PC-3 (cell line): ENCODE measurements around the gene FHAD1. TPM values are rescaled to one million over a fixed set of nuclear protein-coding genes. Genes with fewer than 3 reads are reported as not detected.
"Not testable (repeated sequence)": the region's sequence is repeated elsewhere in the genome, so short reads cannot be mapped to it uniquely, and the experiment has no call there.

Experiments used
- ATAC-seq: fragments of 200-7000 bp; cut with Tn5 transposase; 2 replicates; pipeline ENCODE4 v1.9.1; 2020; ENCODE audit warnings: mild to moderate bottlenecking, moderate library complexity
- BruUV-seq: library from RNA; stranded (reverse); fragments of 400-500 nt; replicated peaks from 2 replicates; lab custom pipeline; 2021; lab: Mats Ljungman, UMichigan
- CTCF ChIA-PET: fragments of 300-600 bp; sonication (Branson Sonifier 250); formaldehyde crosslinking; loops from one replicate; lab custom pipeline; 2022; ENCODE audit warnings: antibody characterized with exemption; lab: Charles Lee
- POLR2A ChIA-PET: fragments of 300-600 bp; sonication (Branson Sonifier 250); formaldehyde crosslinking; loops from one replicate; lab custom pipeline; 2022; ENCODE audit warnings: antibody characterized with exemption; ENCODE audit not compliant: unreplicated experiment; lab: Charles Lee
- DNase-seq: peaks from one replicate; pipeline ENCODE4 v3.0.0-alpha.2; 2015
- H2AFZ ChIP-seq: fragments of 300-600 bp; sonication (generic); 2 replicates; pipeline ENCODE4 v1.6.0; 2016; ENCODE audit warnings: antibody characterized with exemption, low read length
- H3F3A ChIP-seq: fragments of 300-600 bp; sonication (generic); one replicate; pipeline ENCODE4 v1.6.0; 2017; ENCODE audit warnings: antibody characterized with exemption, low read length, control low read depth, mild to moderate bottlenecking; ENCODE audit not compliant: unreplicated experiment
- H3K27ac ChIP-seq: fragments of 300-600 bp; sonication (generic); 2 replicates; pipeline ENCODE4 v1.5.1; 2016; ENCODE audit warnings: mild to moderate bottlenecking, low read length
- H3K27me3 ChIP-seq: fragments of 300-600 bp; sonication (generic); 2 replicates; pipeline ENCODE4 v1.6.1; 2016; ENCODE audit warnings: low read length, mixed read lengths
- H3K36me3 ChIP-seq: fragments of 300-600 bp; sonication (generic); 2 replicates; pipeline ENCODE4 v1.6.1; 2016; ENCODE audit warnings: low read depth, mixed run types, low read length, mixed read lengths
- H3K4me1 ChIP-seq: fragments of 300-600 bp; sonication (generic); 2 replicates; pipeline ENCODE4 v1.5.1; 2016; ENCODE audit warnings: low read length; ENCODE audit not compliant: insufficient read depth
- H3K4me2 ChIP-seq: fragments of 300-600 bp; sonication (generic); 2 replicates; pipeline ENCODE4 v1.6.0; 2016; ENCODE audit warnings: low read length
- H3K4me3 ChIP-seq: fragments of 300-600 bp; sonication (generic); 2 replicates; pipeline ENCODE4 v1.5.1; 2016; ENCODE audit warnings: mild to moderate bottlenecking, low read length, mixed read lengths
- H3K79me2 ChIP-seq: fragments of 300-600 bp; sonication (generic); 2 replicates; pipeline ENCODE4 v1.6.1; 2017; ENCODE audit warnings: low read length, mixed read lengths
- H3K9ac ChIP-seq: fragments of 300-600 bp; sonication (generic); 2 replicates; pipeline ENCODE4 v1.6.0; 2016; ENCODE audit warnings: mild to moderate bottlenecking, low read length
- H3K9me2 ChIP-seq: fragments of 300-600 bp; sonication (generic); replicated peaks from 2 replicates; pipeline ENCODE4 v1.6.1; 2016; ENCODE audit warnings: mixed run types, low read length, mixed read lengths
- H3K9me3 ChIP-seq: fragments of 300-600 bp; sonication (generic); 2 replicates; pipeline ENCODE4 v1.6.1; 2016; ENCODE audit warnings: low read length, mixed read lengths
- H4K20me1 ChIP-seq: fragments of 300-600 bp; sonication (generic); 2 replicates; pipeline ENCODE4 v1.6.1; 2016; ENCODE audit warnings: low read length, mixed read lengths
- EZH2 ChIP-seq: fragments of 300-600 bp; sonication (generic); IDR thresholded peaks from one replicate; pipeline ENCODE4 v1.6.1; 2017; ENCODE audit warnings: antibody characterized with exemption, mild to moderate bottlenecking, low read length; ENCODE audit not compliant: unreplicated experiment
- EZH2phosphoT487 ChIP-seq: fragments of 300-600 bp; sonication (generic); IDR thresholded peaks from 2 replicates; pipeline ENCODE4 v1.6.1; 2018; ENCODE audit warnings: mild to moderate bottlenecking, antibody characterized with exemption, low read length, borderline replicate concordance
- intact Hi-C: fragments of 100-400 bp; cut with micrococcal nuclease; formaldehyde crosslinking; loops from 2 replicates; pipeline ENCODE4 v1.9.0; 2023
- total RNA-seq: library from RNA; depleted of rRNA; stranded (reverse); fragments of >200 nt; gene quantifications from 2 replicates; pipeline ENCODE4 v1.2.3, GENCODE V29; 2014
- TF ChIP-seq, protein P1 (sequence below): fragments of 300-600 bp; sonication (generic); conservative IDR thresholded peaks from 2 replicates; pipeline ENCODE4 v1.5.1; 2017; ENCODE audit warnings: antibody characterized with exemption, low read depth, mild to moderate bottlenecking, low read length

Gene FHAD1
- total RNA-seq, 1 experiment from 2014 or later = 0.95 TPM

DNA sequence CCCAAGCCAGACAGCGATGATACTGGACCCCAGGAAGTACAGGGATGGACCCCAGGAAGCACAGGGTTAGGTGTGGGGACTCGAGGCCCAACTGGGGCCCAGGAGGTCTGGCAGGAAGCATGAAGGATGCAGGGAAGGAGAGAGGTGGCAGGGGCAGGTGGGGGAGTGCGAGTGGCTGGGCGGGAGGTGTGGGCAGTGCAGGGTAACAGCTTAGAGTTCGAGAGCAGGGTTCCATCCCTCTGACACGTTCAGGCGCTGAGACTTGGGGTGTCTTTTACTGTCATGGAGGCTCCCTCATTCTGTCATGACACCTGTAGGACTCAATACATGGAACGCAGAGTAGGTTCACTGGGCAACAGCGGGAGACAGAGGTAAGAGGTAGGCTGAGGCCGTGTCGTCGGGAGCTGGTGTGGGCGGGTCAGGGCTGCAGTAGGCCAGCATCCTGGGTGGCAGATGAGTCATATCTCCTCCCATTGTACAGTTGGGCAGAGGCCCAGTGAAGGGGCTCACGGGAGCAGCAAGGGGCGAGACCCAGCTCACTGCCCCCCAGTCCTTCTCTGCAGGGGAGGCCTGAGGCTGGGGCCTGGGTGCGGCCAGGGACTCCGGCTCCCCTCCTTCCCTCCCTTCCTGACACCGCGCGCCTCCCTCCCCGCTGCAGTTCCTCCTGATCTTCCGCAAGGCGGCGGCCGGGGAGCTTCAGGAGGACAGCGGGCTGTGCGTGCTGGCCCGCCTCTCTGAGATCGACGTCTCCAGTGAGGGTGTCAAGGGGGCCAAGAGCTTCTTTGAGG, 179.7 kb downstream of the FHAD1 start:
- ATAC-seq = peak; percentile 73
- Histone ChIP-seq H3K79me2 (peaks cover 32% of the 10 kb centered on the region), H3K27me3 (no peaks in the 10 kb centered on the region), H3K36me3 (peaks cover 25% of the 10 kb centered on the region), H3K9ac (no peak overlapping the region), H3F3A (no peaks in the 10 kb centered on the region), H3K4me2 (no peak overlapping the region), H4K20me1 (peaks cover 13% of the 10 kb centered on the region; the same call in 1 of the 2 replicates), H2AFZ (no peak overlapping the region), H3K4me3 (no peak overlapping the region), H3K27ac (peak overlapping the region; percentile 25; the same call in 1 of the 2 replicates), H3K9me3 (no peaks in the 10 kb centered on the region), H3K9me2 (no peaks in the 10 kb centered on the region), H3K4me1 (peaks cover 35% of the 10 kb centered on the region)
- TF ChIP-seq EZH2phosphoT487 = no peak
- no peak for TF ChIP-seq EZH2
- TF ChIP-seq, protein P1, sequence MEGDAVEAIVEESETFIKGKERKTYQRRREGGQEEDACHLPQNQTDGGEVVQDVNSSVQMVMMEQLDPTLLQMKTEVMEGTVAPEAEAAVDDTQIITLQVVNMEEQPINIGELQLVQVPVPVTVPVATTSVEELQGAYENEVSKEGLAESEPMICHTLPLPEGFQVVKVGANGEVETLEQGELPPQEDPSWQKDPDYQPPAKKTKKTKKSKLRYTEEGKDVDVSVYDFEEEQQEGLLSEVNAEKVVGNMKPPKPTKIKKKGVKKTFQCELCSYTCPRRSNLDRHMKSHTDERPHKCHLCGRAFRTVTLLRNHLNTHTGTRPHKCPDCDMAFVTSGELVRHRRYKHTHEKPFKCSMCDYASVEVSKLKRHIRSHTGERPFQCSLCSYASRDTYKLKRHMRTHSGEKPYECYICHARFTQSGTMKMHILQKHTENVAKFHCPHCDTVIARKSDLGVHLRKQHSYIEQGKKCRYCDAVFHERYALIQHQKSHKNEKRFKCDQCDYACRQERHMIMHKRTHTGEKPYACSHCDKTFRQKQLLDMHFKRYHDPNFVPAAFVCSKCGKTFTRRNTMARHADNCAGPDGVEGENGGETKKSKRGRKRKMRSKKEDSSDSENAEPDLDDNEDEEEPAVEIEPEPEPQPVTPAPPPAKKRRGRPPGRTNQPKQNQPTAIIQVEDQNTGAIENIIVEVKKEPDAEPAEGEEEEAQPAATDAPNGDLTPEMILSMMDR = no peak
- POLR2A ChIA-PET = no interaction called here
- intact Hi-C loops = no loop called here
- CTCF ChIA-PET = interaction anchor here (0.5 kb wide), 1 partner anchor 84 kb away, joined by 3 read pairs; no protein-coding TSS in a partner anchor
- no TSS peak for BruUV-seq
- peak; percentile 51 for DNase-seq

DNA sequence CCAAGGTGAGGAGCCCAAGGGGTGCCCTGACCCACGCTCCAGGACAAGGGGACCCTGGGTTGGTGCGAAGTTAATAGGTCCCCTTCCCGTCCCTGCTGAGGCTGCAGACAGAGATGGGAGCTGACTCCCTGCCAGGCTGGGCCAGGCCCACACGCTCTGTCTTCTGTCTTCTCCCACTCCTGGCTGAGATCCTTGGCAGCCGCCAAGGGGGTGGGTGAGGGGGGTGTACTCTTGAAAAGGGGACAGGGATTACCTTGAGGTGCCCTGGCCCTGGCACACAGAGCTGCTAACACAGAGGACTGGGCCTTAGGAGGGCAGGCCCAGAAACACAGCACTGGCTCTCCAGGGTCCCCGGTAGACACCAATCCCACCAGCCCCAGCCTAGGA, 180.2 kb downstream of the FHAD1 start:
- H3K27ac ChIP-seq = 0 out of 2 replicates have a peak overlapping the region, but pooled peaks have one; percentile 9
- H3K27me3 ChIP-seq = no peaks in the 10 kb centered on the region
- peaks cover 39% of the 10 kb centered on the region for H3K4me1 ChIP-seq
- H3K4me2 ChIP-seq = no peak overlapping the region
- intact Hi-C loops = no loop called here
- H3K9me2 ChIP-seq = no peaks in the 10 kb centered on the region
- no peaks in the 10 kb centered on the region for H3F3A ChIP-seq
- no peaks in the 10 kb centered on the region for H3K9me3 ChIP-seq
- no peak for TF ChIP-seq EZH2phosphoT487
- TF ChIP-seq EZH2 = no peak
- TF ChIP-seq, protein P1 = no peak
- no peak overlapping the region for H3K9ac ChIP-seq
- peaks cover 25% of the 10 kb centered on the region for H3K36me3 ChIP-seq
- DNase-seq (no peak), ATAC-seq (no peak)
- H3K4me3 ChIP-seq = no peak overlapping the region
- no TSS peak for BruUV-seq
- no peak overlapping the region for H2AFZ ChIP-seq
- H4K20me1 ChIP-seq = peaks cover 12% of the 10 kb centered on the region; the same call in 1 of the 2 replicates
- ChIA-PET CTCF (no interaction called here), POLR2A (no interaction called here)
- peaks cover 26% of the 10 kb centered on the region for H3K79me2 ChIP-seq

DNA sequence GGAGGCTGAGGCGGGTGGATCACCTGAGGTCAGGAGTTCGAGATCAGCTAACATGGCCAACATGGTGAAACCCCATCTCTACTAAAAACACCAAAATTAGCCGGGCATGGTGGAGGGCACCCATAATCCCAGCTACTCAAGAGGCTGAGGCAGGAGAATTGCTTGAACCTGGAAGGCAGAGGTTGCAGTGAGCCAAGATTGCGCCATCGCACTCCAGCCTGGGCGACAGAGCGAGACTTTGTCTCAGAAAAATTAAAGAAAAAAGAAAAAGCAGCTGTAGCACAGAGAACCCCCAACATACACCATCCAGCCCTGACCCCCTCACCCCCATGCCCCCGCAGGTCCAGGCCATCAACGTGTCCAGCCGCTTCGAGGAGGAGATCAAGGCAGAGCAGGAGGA, 181.2 kb downstream of the FHAD1 start:
- H3K4me3 ChIP-seq, H4K20me1 ChIP-seq, DNase-seq, H3K9me3 ChIP-seq, intact Hi-C loops, H3F3A ChIP-seq, CTCF ChIA-PET, H3K4me2 ChIP-seq, BruUV-seq, H3K27me3 ChIP-seq, ATAC-seq, H3K9me2 ChIP-seq, H2AFZ ChIP-seq, POLR2A ChIA-PET, H3K27ac ChIP-seq, H3K9ac ChIP-seq: not testable (repeated sequence)
- Histone ChIP-seq H3K79me2 (peaks cover 18% of the 10 kb centered on the region), H3K4me1 (peaks cover 45% of the 10 kb centered on the region), H3K36me3 (peaks cover 25% of the 10 kb centered on the region)
